Natural killer cell (primary cell): ENCODE data around the gene AFAP1L2. TPM values are rescaled to one million over a fixed set of nuclear protein-coding genes. Genes with fewer than 3 reads are reported as not detected.

Source experiments
- ATAC-seq, 3 donors: fragments of 150-1000 bp in 2 of 3; fragments of 200-7000 bp in 1 of 3; cut with Tn5 transposase; 1 replicate in 1 of 3; 2 replicates in 2 of 3; pipeline ENCODE4 v1.10.0; 2021; ENCODE audit warnings: mild to moderate bottlenecking in 2 of 3, moderate library complexity in 2 of 3
- DNase-seq, 2 donors: peaks; one replicate each; pipeline versions ENCODE4 v3.0.0 to v3.0.0-alpha.2; 2013 to 2021; ENCODE audit warnings: mixed read lengths in 1 of 2
- H3K27ac ChIP-seq: one replicate; pipeline ENCODE4 v1.5.1; 2013; ENCODE audit warnings: mild to moderate bottlenecking, low read length
- H3K27me3 ChIP-seq: one replicate; pipeline ENCODE4 v1.6.1; 2013; ENCODE audit warnings: low read length; ENCODE audit not compliant: control insufficient read depth, insufficient read depth
- H3K36me3 ChIP-seq: one replicate; pipeline ENCODE4 v1.6.1; 2013; ENCODE audit warnings: low read length; ENCODE audit not compliant: control insufficient read depth, insufficient read depth
- H3K4me1 ChIP-seq: one replicate; pipeline ENCODE4 v1.6.1; 2013; ENCODE audit warnings: low read length; ENCODE audit not compliant: control insufficient read depth, insufficient read depth
- H3K4me3 ChIP-seq: one replicate; pipeline ENCODE4 v1.5.1; 2013; ENCODE audit warnings: low read length
- H3K9me3 ChIP-seq: one replicate; pipeline ENCODE4 v1.6.1; 2013; ENCODE audit warnings: low read length; ENCODE audit not compliant: control insufficient read depth, insufficient read depth
- H3K27ac Mint-ChIP-seq, 2 donors: one replicate each; pipeline ENCODE4 v1.8.0; 2022; ENCODE audit warnings: mild to moderate bottlenecking in 2 of 2, mixed read lengths in 2 of 2, moderate library complexity in 1 of 2
- H3K27me3 Mint-ChIP-seq, 2 donors: one replicate each; pipeline ENCODE4 v1.8.0; 2022; ENCODE audit warnings: low read depth in 2 of 2, mixed read lengths in 2 of 2
- H3K36me3 Mint-ChIP-seq: one replicate; pipeline ENCODE4 v1.8.0; 2022; ENCODE audit warnings: mixed read lengths
- H3K4me1 Mint-ChIP-seq, 2 donors: one replicate each; pipeline ENCODE4 v1.8.0; 2022; ENCODE audit warnings: mixed read lengths in 2 of 2
- H3K4me3 Mint-ChIP-seq: one replicate; pipeline ENCODE4 v1.8.0; 2022; ENCODE audit warnings: mild to moderate bottlenecking, moderate library complexity, mixed read lengths
- H3K9me3 Mint-ChIP-seq, 2 donors: one replicate each; pipeline ENCODE4 v1.8.0; 2022; ENCODE audit warnings: mixed read lengths in 2 of 2
- CTCF ChIP-seq: fragments of 200-600 bp; IDR thresholded peaks from one replicate; pipeline ENCODE4 v1.8.0; 2022; ENCODE audit warnings: antibody characterized with exemption
- WGBS: methylation state at CpG from one replicate; pipeline ENCODE4 v1.1.7; 2013; ENCODE audit warnings: missing lambda C conversion rate; ENCODE audit not compliant: insufficient coverage; 5-methylcytosine and 5-hydroxymethylcytosine counted together
- intact Hi-C: fragments of 100-400 bp; cut with micrococcal nuclease; formaldehyde crosslinking; loops from one replicate; pipeline ENCODE4 v1.14.2; 2022
- total RNA-seq, 4 donors: library from RNA; stranded (reverse); fragments of 120-200 nt in 1 of 4; gene quantifications; one replicate each; pipeline versions ENCODE4 v1.2.3 to v1.2.4, GENCODE V29; 2013 to 2022

The AFAP1L2 gene
- total RNA-seq, 3 donors from 2014 or later (not counting 1 experiment from before 2014, with no cell fraction given), result 0.66 to 2.8 (median 1.3) TPM

GRCh38 chr10:114284346-114285071 lies 119.8 kb downstream of the AFAP1L2 start:
- DNase-seq (no peak), ATAC-seq (no peak)
- Histone ChIP-seq H3K27me3 (no peaks in the 10 kb centered on the region), H3K27ac (no peak overlapping the region), H3K4me3 (no peak overlapping the region), H3K36me3 (no peaks in the 10 kb centered on the region), H3K4me1 (no peaks in the 10 kb centered on the region), H3K9me3 (no peaks in the 10 kb centered on the region)
- H3K4me1 Mint-ChIP-seq, result no peaks in the 10 kb centered on the region
- H3K4me3 Mint-ChIP-seq, result no peak overlapping the region
- no peak overlapping the region for H3K27ac Mint-ChIP-seq
- H3K9me3 Mint-ChIP-seq, result no peaks in the 10 kb centered on the region
- no peaks in the 10 kb centered on the region for H3K27me3 Mint-ChIP-seq
- intact Hi-C loops, result no loop called here
- H3K36me3 Mint-ChIP-seq, result no peaks in the 10 kb centered on the region
- no peak for TF ChIP-seq CTCF
- WGBS, result 80% methylated on average over 13 of the region's 13 CpGs

- no peaks in the 10 kb centered on the region for H3K4me1 ChIP-seq
- Mint-ChIP-seq H3K4me3 (no peak overlapping the region), H3K27ac (no peak overlapping the region), H3K4me1 (no peaks in the 10 kb centered on the region), H3K36me3 (no peaks in the 10 kb centered on the region), H3K27me3 (no peaks in the 10 kb centered on the region), H3K9me3 (no peaks in the 10 kb centered on the region)
- no peaks in the 10 kb centered on the region for H3K9me3 ChIP-seq
- no peaks in the 10 kb centered on the region for H3K36me3 ChIP-seq
- H3K27ac ChIP-seq, result no peak overlapping the region
- no peak for TF ChIP-seq CTCF
- WGBS, result 89% methylated on average over 6 of the region's 6 CpGs
- no peaks in the 10 kb centered on the region for H3K27me3 ChIP-seq
- no peak for ATAC-seq
- H3K4me3 ChIP-seq, result no peak overlapping the region
- intact Hi-C loops, result no loop called here
- no peak for DNase-seq
Measured at GRCh38 chr10:114283535-114284234, 120.6 kb downstream of the AFAP1L2 start.

GRCh38 chr10:114283091-114283490 lies 121.2 kb downstream of the AFAP1L2 start:
- H3K4me1 ChIP-seq, result no peaks in the 10 kb centered on the region
- H3K36me3 Mint-ChIP-seq, result no peaks in the 10 kb centered on the region
- no peaks in the 10 kb centered on the region for H3K9me3 ChIP-seq
- no peaks in the 10 kb centered on the region for H3K36me3 ChIP-seq
- 92% methylated on average over 10 of the region's 10 CpGs for WGBS
- H3K27me3 ChIP-seq, result no peaks in the 10 kb centered on the region
- no peaks in the 10 kb centered on the region for H3K27me3 Mint-ChIP-seq
- no peak overlapping the region for H3K27ac ChIP-seq
- H3K4me3 Mint-ChIP-seq, result no peak overlapping the region
- H3K4me1 Mint-ChIP-seq, result no peaks in the 10 kb centered on the region
- H3K27ac Mint-ChIP-seq, result no peak overlapping the region
- ATAC-seq, result no peak
- DNase-seq, result no peak
- no peak overlapping the region for H3K4me3 ChIP-seq
- intact Hi-C loops, result no loop called here
- no peaks in the 10 kb centered on the region for H3K9me3 Mint-ChIP-seq
- TF ChIP-seq CTCF, result no peak
